ENCODE data around the gene ACSL3.
"Not testable (repeated sequence)": the region's sequence is repeated elsewhere in the genome, so short reads cannot be mapped to it uniquely, and the experiment has no call there.

ACSL3 gene

GRCh38 chr2:222903234-222904220 is 42.7 kb downstream of the ACSL3 start:
- H3K27ac ChIP-seq (ENCODE audit: low read length): no peak overlapping the region

GRCh38 chr2:222904557-222905258 is 43.9 kb downstream of the ACSL3 start:
- H3K9ac ChIP-seq (ENCODE audit: low read depth, low read length): no peak overlapping the region
- no peak overlapping the region for H3K27ac ChIP-seq (ENCODE audit: low read length)
- H3K27me3 ChIP-seq (ENCODE audit: insufficient read depth, low read length): no peaks in the 10 kb centered on the region
- peaks cover 30% of the 10 kb centered on the region for H3K36me3 ChIP-seq (ENCODE audit: insufficient read depth, low read depth, low read length)
- H3K4me1 ChIP-seq (ENCODE audit: insufficient read depth, low read length): peaks cover 39% of the 10 kb centered on the region
- no peaks in the 10 kb centered on the region for H3K9me3 ChIP-seq (ENCODE audit: insufficient read depth, low read depth, low read length)
- no peak overlapping the region for H3K4me3 ChIP-seq (ENCODE audit: low read length)

More at GRCh38 chr2:222903234-222904220, 42.7 kb downstream of the ACSL3 start:
- H3K27me3 ChIP-seq (ENCODE audit: insufficient read depth, low read length): no peaks in the 10 kb centered on the region
- H3K36me3 ChIP-seq (ENCODE audit: insufficient read depth, low read depth, low read length): peaks cover 20% of the 10 kb centered on the region; the same call in 1 of the 2 replicates
- peaks cover 32% of the 10 kb centered on the region for H3K4me1 ChIP-seq (ENCODE audit: insufficient read depth, low read length)
- H3K4me3 ChIP-seq (ENCODE audit: low read length): no peak overlapping the region
- H3K9ac ChIP-seq (ENCODE audit: low read depth, low read length): no peak overlapping the region
- H3K9me3 ChIP-seq (ENCODE audit: insufficient read depth, low read depth, low read length): no peaks in the 10 kb centered on the region

DNA sequence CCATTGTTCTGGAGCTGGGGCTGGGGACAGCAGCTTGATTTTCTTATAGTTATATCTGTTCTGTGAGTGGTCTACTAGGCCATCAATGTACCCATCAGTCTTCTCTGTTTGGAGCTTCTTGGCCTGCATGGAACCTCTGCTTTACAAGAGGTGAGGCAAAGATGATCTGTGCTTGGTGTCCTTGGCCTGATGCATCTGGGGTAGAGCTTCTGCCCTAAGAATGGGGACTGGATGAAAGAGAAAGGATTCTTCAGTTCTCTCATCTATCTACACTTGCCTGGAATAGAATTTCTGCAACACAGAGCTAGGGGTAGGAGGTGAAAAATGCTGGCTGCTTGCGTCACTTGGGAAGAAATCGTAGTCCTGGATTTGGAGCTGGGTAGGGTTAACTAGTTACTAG is 46.2 kb downstream of the ACSL3 start:
- no peak overlapping the region for H3K27ac ChIP-seq (ENCODE audit: low read length)

GRCh38 chr2:222907790-222908441 is 47.1 kb downstream of the ACSL3 start:
- Histone ChIP-seq H3K36me3 (ENCODE audit: insufficient read depth, low read depth, low read length) (peaks cover 49% of the 10 kb centered on the region), H3K4me3 (ENCODE audit: low read length) (no peak overlapping the region), H3K9me3 (ENCODE audit: insufficient read depth, low read depth, low read length) (no peaks in the 10 kb centered on the region), H3K27ac (ENCODE audit: low read length) (peak overlapping the region; percentile 22), H3K9ac (ENCODE audit: low read depth, low read length) (peak overlapping the region; percentile 45; the same call in 1 of the 2 replicates), H3K4me1 (ENCODE audit: insufficient read depth, low read length) (peaks cover 32% of the 10 kb centered on the region), H3K27me3 (ENCODE audit: insufficient read depth, low read length) (no peaks in the 10 kb centered on the region)

More for the DNA sequence above, 46.2 kb downstream of the ACSL3 start:
- Histone ChIP-seq H3K27me3 (ENCODE audit: insufficient read depth, low read length) (no peaks in the 10 kb centered on the region), H3K4me1 (ENCODE audit: insufficient read depth, low read length) (peaks cover 32% of the 10 kb centered on the region), H3K9me3 (ENCODE audit: insufficient read depth, low read depth, low read length) (no peaks in the 10 kb centered on the region), H3K9ac (ENCODE audit: low read depth, low read length) (no peak overlapping the region; the same call in 1 of the 2 replicates), H3K4me3 (ENCODE audit: low read length) (no peak overlapping the region), H3K36me3 (ENCODE audit: insufficient read depth, low read depth, low read length) (peaks cover 49% of the 10 kb centered on the region)

- peaks cover 32% of the 10 kb centered on the region for H3K4me1 ChIP-seq (ENCODE audit: insufficient read depth, low read length)
- H3K36me3 ChIP-seq (ENCODE audit: insufficient read depth, low read depth, low read length): peaks cover 49% of the 10 kb centered on the region
- H3K9me3 ChIP-seq (ENCODE audit: insufficient read depth, low read depth, low read length): no peaks in the 10 kb centered on the region
- no peaks in the 10 kb centered on the region for H3K27me3 ChIP-seq (ENCODE audit: insufficient read depth, low read length)
- H3K27ac ChIP-seq (ENCODE audit: low read length): no peak overlapping the region
- H3K4me3 ChIP-seq (ENCODE audit: low read length): no peak overlapping the region
- no peak overlapping the region for H3K9ac ChIP-seq (ENCODE audit: low read depth, low read length)
Observed at GRCh38 chr2:222909286-222909685, 48.5 kb downstream of the ACSL3 start.

DNA sequence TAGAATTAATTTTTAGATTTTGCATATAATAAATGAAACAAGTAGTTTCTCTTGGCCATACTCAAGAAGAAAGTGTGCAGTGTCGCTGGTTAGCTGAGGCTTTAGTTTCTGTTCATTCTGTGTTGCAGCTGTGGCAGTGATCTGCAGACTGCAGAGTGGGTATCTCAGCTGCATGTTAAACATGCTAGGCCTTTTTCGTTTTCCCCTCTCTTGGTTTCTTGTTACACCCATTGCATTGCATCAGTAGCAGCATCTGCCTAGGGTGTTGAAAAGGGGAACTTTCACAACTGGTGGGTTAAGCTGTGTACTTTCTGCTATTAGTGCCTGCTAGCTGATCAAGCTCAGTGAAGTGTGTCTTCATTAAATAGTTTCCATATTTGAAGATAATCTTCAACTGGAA is 51.3 kb downstream of the ACSL3 start:
- no peak overlapping the region for H3K4me3 ChIP-seq (ENCODE audit: low read length)
- no peak overlapping the region for H3K27ac ChIP-seq (ENCODE audit: low read length)
- no peak overlapping the region for H3K9ac ChIP-seq (ENCODE audit: low read depth, low read length)
- H3K9me3 ChIP-seq (ENCODE audit: insufficient read depth, low read depth, low read length): no peaks in the 10 kb centered on the region
- no peaks in the 10 kb centered on the region for H3K27me3 ChIP-seq (ENCODE audit: insufficient read depth, low read length)
- peaks cover 43% of the 10 kb centered on the region for H3K36me3 ChIP-seq (ENCODE audit: insufficient read depth, low read depth, low read length)
- peaks cover 35% of the 10 kb centered on the region for H3K4me1 ChIP-seq (ENCODE audit: insufficient read depth, low read length)

GRCh38 chr2:222912776-222913175 is 51.9 kb downstream of the ACSL3 start:
- peaks cover 50% of the 10 kb centered on the region for H3K36me3 ChIP-seq (ENCODE audit: insufficient read depth, low read depth, low read length)
- no peak overlapping the region for H3K4me3 ChIP-seq (ENCODE audit: low read length)
- no peak overlapping the region for H3K27ac ChIP-seq (ENCODE audit: low read length)
- H3K4me1 ChIP-seq (ENCODE audit: insufficient read depth, low read length): peaks cover 29% of the 10 kb centered on the region
- no peak overlapping the region for H3K9ac ChIP-seq (ENCODE audit: low read depth, low read length)
- H3K27me3 ChIP-seq (ENCODE audit: insufficient read depth, low read length): no peaks in the 10 kb centered on the region
- no peaks in the 10 kb centered on the region for H3K9me3 ChIP-seq (ENCODE audit: insufficient read depth, low read depth, low read length)

- no peaks in the 10 kb centered on the region for H3K27me3 ChIP-seq (ENCODE audit: insufficient read depth, low read length)
- H3K9ac ChIP-seq (ENCODE audit: low read depth, low read length): no peak overlapping the region
- H3K27ac ChIP-seq (ENCODE audit: low read length): no peak overlapping the region
- no peaks in the 10 kb centered on the region for H3K9me3 ChIP-seq (ENCODE audit: insufficient read depth, low read depth, low read length)
- peaks cover 21% of the 10 kb centered on the region for H3K4me1 ChIP-seq (ENCODE audit: insufficient read depth, low read length)
- H3K36me3 ChIP-seq (ENCODE audit: insufficient read depth, low read depth, low read length): peaks cover 52% of the 10 kb centered on the region
- no peak overlapping the region for H3K4me3 ChIP-seq (ENCODE audit: low read length)
Observed at GRCh38 chr2:222915092-222915957, 54.5 kb downstream of the ACSL3 start.

GRCh38 chr2:222916229-222917197 is 55.7 kb downstream of the ACSL3 start:
- H3K27me3 ChIP-seq (ENCODE audit: insufficient read depth, low read length): no peaks in the 10 kb centered on the region
- no peaks in the 10 kb centered on the region for H3K9me3 ChIP-seq (ENCODE audit: insufficient read depth, low read depth, low read length)
- no peak overlapping the region for H3K27ac ChIP-seq (ENCODE audit: low read length)
- no peak overlapping the region for H3K4me3 ChIP-seq (ENCODE audit: low read length)
- no peak overlapping the region for H3K9ac ChIP-seq (ENCODE audit: low read depth, low read length)
- H3K36me3 ChIP-seq (ENCODE audit: insufficient read depth, low read depth, low read length): peaks cover 53% of the 10 kb centered on the region
- peaks cover 30% of the 10 kb centered on the region for H3K4me1 ChIP-seq (ENCODE audit: insufficient read depth, low read length)

- H3K9ac ChIP-seq (ENCODE audit: low read depth, low read length); H3K27ac ChIP-seq (ENCODE audit: low read length); H3K9me3 ChIP-seq (ENCODE audit: insufficient read depth, low read depth, low read length); H3K4me3 ChIP-seq (ENCODE audit: low read length); H3K27me3 ChIP-seq (ENCODE audit: insufficient read depth, low read length): not testable (repeated sequence)
- Histone ChIP-seq H3K4me1 (ENCODE audit: insufficient read depth, low read length) (peaks cover 23% of the 10 kb centered on the region), H3K36me3 (ENCODE audit: insufficient read depth, low read depth, low read length) (peaks cover 52% of the 10 kb centered on the region)
Observed at GRCh38 chr2:222917212-222917611, 56.4 kb downstream of the ACSL3 start.
